Neural cell (in vitro differentiated cells): ENCODE results near the gene PRLH. TPM values are rescaled to one million over a fixed set of nuclear protein-coding genes. Genes with fewer than 3 reads are reported as not detected.

Source experiments
- H2AFZ ChIP-seq: fragments of 200-600, 300-800 bp; sonication (generic), shearing (Covaris generic); 2 replicates; pipeline ENCODE4 v1.6.0; 2014; ENCODE audit warnings: low read depth, mild to moderate bottlenecking, antibody characterized with exemption, low read length, moderate library complexity
- H3F3A ChIP-seq: fragments of 200-600 bp; shearing (Covaris generic); 2 replicates; pipeline ENCODE4 v1.6.1; 2016; ENCODE audit warnings: mild to moderate bottlenecking, moderate library complexity, mixed read lengths, antibody characterized with exemption, low read length; ENCODE audit not compliant: insufficient read depth, poor library complexity, severe bottlenecking
- H3K27ac ChIP-seq: fragments of 200-600, 300-800 bp; sonication (generic), shearing (Covaris generic); 2 replicates; pipeline ENCODE4 v1.5.1; 2014; ENCODE audit warnings: mild to moderate bottlenecking, low read length, moderate library complexity
- H3K27me3 ChIP-seq: fragments of 300-800, 200-600 bp; sonication (generic), shearing (Covaris generic); 2 replicates; pipeline ENCODE4 v1.6.0; 2014; ENCODE audit warnings: mild to moderate bottlenecking, low read depth, low read length, moderate library complexity; ENCODE audit not compliant: insufficient read depth
- H3K36me3 ChIP-seq: fragments of 300-800, 200-600 bp; sonication (generic), shearing (Covaris generic); 2 replicates; pipeline ENCODE4 v1.5.1; 2014; ENCODE audit warnings: mild to moderate bottlenecking, antibody characterized with exemption, low read length, moderate library complexity; ENCODE audit not compliant: insufficient read depth
- H3K4me2 ChIP-seq: fragments of 300-800, 200-600 bp; sonication (generic), shearing (Covaris generic); 2 replicates; pipeline ENCODE4 v1.6.0; 2014; ENCODE audit warnings: mild to moderate bottlenecking, low read length
- H3K4me3 ChIP-seq: fragments of 300-800, 200-600 bp; sonication (generic), shearing (Covaris generic); 2 replicates; pipeline ENCODE4 v1.5.1; 2014; ENCODE audit warnings: mild to moderate bottlenecking, low read length, moderate library complexity
- H3K79me2 ChIP-seq: fragments of 200-600 bp; shearing (Covaris generic); replicated peaks from 2 replicates; pipeline ENCODE4 v1.6.0; 2014; ENCODE audit warnings: mild to moderate bottlenecking, low read length, moderate library complexity; ENCODE audit not compliant: insufficient read depth
- H3K9ac ChIP-seq: fragments of 300-800, 200-600 bp; sonication (generic), shearing (Covaris generic); 2 replicates; pipeline ENCODE4 v1.6.1; 2016; ENCODE audit warnings: mild to moderate bottlenecking, low read length, mixed read lengths
- H3K9me2 ChIP-seq: fragments of 200-600 bp; shearing (Covaris generic); 2 replicates; pipeline ENCODE4 v1.6.1; 2016; ENCODE audit warnings: mild to moderate bottlenecking, low read length, mixed read lengths; ENCODE audit not compliant: insufficient read depth
- H3K9me3 ChIP-seq: fragments of 200-600, 300-800 bp; sonication (generic), shearing (Covaris generic); 2 replicates; pipeline ENCODE4 v1.6.1; 2016; ENCODE audit warnings: mild to moderate bottlenecking, mixed run types, low read length, moderate library complexity, mixed read lengths
- H4K20me1 ChIP-seq: fragments of 200-600 bp; shearing (Covaris generic); 2 replicates; pipeline ENCODE4 v1.6.1; 2016; ENCODE audit warnings: mild to moderate bottlenecking, mixed run types; ENCODE audit not compliant: insufficient read depth
- EP300 ChIP-seq: fragments of 450-650 bp; conservative IDR thresholded peaks from 2 replicates; pipeline ENCODE4 v1.6.1; 2014; ENCODE audit warnings: antibody characterized with exemption, mild to moderate bottlenecking, moderate library complexity; ENCODE audit not compliant: poor library complexity, severe bottlenecking
- EZH2 ChIP-seq: fragments of 200-600, 300-800 bp; shearing (Covaris generic), sonication (generic); IDR thresholded peaks from 2 replicates; pipeline ENCODE4 v1.6.1; 2014; ENCODE audit warnings: antibody characterized with exemption, low read length, borderline replicate concordance, mild to moderate bottlenecking; ENCODE audit not compliant: insufficient read depth, poor library complexity, severe bottlenecking
- MXI1 ChIP-seq: fragments of 450-650 bp; conservative IDR thresholded peaks from 2 replicates; pipeline ENCODE4 v1.6.1; 2014; ENCODE audit warnings: antibody characterized with exemption, mild to moderate bottlenecking; ENCODE audit not compliant: poor library complexity, severe bottlenecking
- POLR2AphosphoS5 ChIP-seq: IDR thresholded peaks from 2 replicates; pipeline ENCODE4 v1.6.1; 2012
- RAD21 ChIP-seq: fragments of 450-650 bp; conservative IDR thresholded peaks from 2 replicates; pipeline ENCODE4 v1.6.1; 2014; ENCODE audit warnings: antibody characterized with exemption, mild to moderate bottlenecking, moderate library complexity
- SMC3 ChIP-seq: fragments of 450-650 bp; conservative IDR thresholded peaks from 2 replicates; pipeline ENCODE4 v1.6.1; 2014; ENCODE audit warnings: antibody characterized with exemption, mild to moderate bottlenecking, moderate library complexity; ENCODE audit not compliant: poor library complexity
- TAF1 ChIP-seq: IDR thresholded peaks from 2 replicates; pipeline ENCODE4 v1.6.1; 2012; ENCODE audit warnings: low read depth
- polyA plus RNA-seq: library from polyadenylated mRNA; depleted of rRNA; stranded (reverse); fragments of >200 nt; gene quantifications from 2 replicates; pipeline ENCODE4 v1.2.3, GENCODE V29; 2014
- TF ChIP-seq, protein P1 (sequence below): IDR thresholded peaks from 2 replicates; pipeline ENCODE4 v1.6.1; 2012; ENCODE audit warnings: borderline replicate concordance
- TF ChIP-seq, protein P2 (sequence below): fragments of 450-650 bp; IDR thresholded peaks from 2 replicates; pipeline ENCODE4 v1.5.1; 2014; ENCODE audit warnings: antibody characterized with exemption, mild to moderate bottlenecking, moderate library complexity; ENCODE audit not compliant: poor library complexity, severe bottlenecking

PRLH gene
- polyA plus RNA-seq, 1 donor from 2014 or later, result not detected

GRCh38 chr2:237591141-237591881 is 24.9 kb downstream of the PRLH start:
- H3K4me3 ChIP-seq, result no peak overlapping the region
- H4K20me1 ChIP-seq, result no peaks in the 10 kb centered on the region
- H3K79me2 ChIP-seq, result no peaks in the 10 kb centered on the region
- no peak overlapping the region for H3K9ac ChIP-seq
- no peak overlapping the region for H3K27ac ChIP-seq
- no peaks in the 10 kb centered on the region for H3F3A ChIP-seq
- no peak overlapping the region for H2AFZ ChIP-seq
- no peaks in the 10 kb centered on the region for H3K9me3 ChIP-seq
- H3K36me3 ChIP-seq, result no peaks in the 10 kb centered on the region
- H3K4me2 ChIP-seq, result no peak overlapping the region
- no peaks in the 10 kb centered on the region for H3K27me3 ChIP-seq
- no peaks in the 10 kb centered on the region for H3K9me2 ChIP-seq
- TF ChIP-seq EP300, result no peak
- TF ChIP-seq, protein P1, sequence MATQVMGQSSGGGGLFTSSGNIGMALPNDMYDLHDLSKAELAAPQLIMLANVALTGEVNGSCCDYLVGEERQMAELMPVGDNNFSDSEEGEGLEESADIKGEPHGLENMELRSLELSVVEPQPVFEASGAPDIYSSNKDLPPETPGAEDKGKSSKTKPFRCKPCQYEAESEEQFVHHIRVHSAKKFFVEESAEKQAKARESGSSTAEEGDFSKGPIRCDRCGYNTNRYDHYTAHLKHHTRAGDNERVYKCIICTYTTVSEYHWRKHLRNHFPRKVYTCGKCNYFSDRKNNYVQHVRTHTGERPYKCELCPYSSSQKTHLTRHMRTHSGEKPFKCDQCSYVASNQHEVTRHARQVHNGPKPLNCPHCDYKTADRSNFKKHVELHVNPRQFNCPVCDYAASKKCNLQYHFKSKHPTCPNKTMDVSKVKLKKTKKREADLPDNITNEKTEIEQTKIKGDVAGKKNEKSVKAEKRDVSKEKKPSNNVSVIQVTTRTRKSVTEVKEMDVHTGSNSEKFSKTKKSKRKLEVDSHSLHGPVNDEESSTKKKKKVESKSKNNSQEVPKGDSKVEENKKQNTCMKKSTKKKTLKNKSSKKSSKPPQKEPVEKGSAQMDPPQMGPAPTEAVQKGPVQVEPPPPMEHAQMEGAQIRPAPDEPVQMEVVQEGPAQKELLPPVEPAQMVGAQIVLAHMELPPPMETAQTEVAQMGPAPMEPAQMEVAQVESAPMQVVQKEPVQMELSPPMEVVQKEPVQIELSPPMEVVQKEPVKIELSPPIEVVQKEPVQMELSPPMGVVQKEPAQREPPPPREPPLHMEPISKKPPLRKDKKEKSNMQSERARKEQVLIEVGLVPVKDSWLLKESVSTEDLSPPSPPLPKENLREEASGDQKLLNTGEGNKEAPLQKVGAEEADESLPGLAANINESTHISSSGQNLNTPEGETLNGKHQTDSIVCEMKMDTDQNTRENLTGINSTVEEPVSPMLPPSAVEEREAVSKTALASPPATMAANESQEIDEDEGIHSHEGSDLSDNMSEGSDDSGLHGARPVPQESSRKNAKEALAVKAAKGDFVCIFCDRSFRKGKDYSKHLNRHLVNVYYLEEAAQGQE, result no peak
- TF ChIP-seq TAF1, result no peak
- TF ChIP-seq, protein P2, sequence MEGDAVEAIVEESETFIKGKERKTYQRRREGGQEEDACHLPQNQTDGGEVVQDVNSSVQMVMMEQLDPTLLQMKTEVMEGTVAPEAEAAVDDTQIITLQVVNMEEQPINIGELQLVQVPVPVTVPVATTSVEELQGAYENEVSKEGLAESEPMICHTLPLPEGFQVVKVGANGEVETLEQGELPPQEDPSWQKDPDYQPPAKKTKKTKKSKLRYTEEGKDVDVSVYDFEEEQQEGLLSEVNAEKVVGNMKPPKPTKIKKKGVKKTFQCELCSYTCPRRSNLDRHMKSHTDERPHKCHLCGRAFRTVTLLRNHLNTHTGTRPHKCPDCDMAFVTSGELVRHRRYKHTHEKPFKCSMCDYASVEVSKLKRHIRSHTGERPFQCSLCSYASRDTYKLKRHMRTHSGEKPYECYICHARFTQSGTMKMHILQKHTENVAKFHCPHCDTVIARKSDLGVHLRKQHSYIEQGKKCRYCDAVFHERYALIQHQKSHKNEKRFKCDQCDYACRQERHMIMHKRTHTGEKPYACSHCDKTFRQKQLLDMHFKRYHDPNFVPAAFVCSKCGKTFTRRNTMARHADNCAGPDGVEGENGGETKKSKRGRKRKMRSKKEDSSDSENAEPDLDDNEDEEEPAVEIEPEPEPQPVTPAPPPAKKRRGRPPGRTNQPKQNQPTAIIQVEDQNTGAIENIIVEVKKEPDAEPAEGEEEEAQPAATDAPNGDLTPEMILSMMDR, result no peak
- no peak for TF ChIP-seq RAD21
- no peak for TF ChIP-seq POLR2AphosphoS5
- TF ChIP-seq EZH2, result no peak
- TF ChIP-seq SMC3, result no peak
- no peak for TF ChIP-seq MXI1

DNA sequence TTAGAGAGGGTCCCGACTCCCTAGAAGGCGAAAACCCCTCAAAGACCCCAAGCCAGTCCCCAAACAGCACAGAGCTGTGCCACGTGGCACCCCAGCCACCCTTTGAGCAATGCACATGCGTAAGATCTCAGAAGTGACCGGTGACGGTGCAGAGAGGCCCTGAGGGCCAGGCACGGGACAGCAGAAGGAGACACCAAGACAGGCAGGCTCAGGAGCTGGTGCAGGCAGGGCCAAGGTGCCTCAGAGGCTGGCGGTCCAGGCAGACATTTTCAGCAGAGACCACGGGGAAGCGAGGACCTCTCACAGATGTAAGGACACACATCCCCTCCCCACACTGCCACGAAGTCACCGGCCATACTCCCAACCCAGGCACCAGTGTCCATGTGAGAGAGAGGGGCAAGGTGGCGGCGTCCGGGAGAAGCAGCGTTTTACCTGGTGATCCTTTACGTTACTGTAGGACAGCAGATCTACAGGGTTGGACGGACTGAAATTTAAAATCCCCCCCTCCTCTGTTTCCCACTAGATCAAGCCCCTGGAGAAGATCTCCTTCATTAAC is 26.1 kb downstream of the PRLH start:
- no peak overlapping the region for H3K4me2 ChIP-seq
- H3K9me2 ChIP-seq, result no peaks in the 10 kb centered on the region
- no peak overlapping the region for H3K9ac ChIP-seq
- no peaks in the 10 kb centered on the region for H3K36me3 ChIP-seq
- no peaks in the 10 kb centered on the region for H3K79me2 ChIP-seq
- H3F3A ChIP-seq, result no peaks in the 10 kb centered on the region
- no peaks in the 10 kb centered on the region for H3K9me3 ChIP-seq
- TF ChIP-seq TAF1, result no peak
- no peak for TF ChIP-seq EP300
- no peak for TF ChIP-seq RAD21
- no peak for TF ChIP-seq SMC3
- TF ChIP-seq, protein P2, result no peak
- TF ChIP-seq EZH2, result no peak
- no peak for TF ChIP-seq MXI1
- TF ChIP-seq, protein P1, result no peak
- TF ChIP-seq POLR2AphosphoS5, result no peak
- H2AFZ ChIP-seq, result no peak overlapping the region
- no peaks in the 10 kb centered on the region for H3K27me3 ChIP-seq
- no peak overlapping the region for H3K27ac ChIP-seq
- H3K4me3 ChIP-seq, result no peak overlapping the region
- H4K20me1 ChIP-seq, result no peaks in the 10 kb centered on the region
